Transverse colon (tissue), 4 donors: ENCODE measurements around the gene PKP1. TPM values are rescaled to one million over a fixed set of nuclear protein-coding genes. Genes with fewer than 3 reads are reported as not detected.

Experiments
- DNase-seq: peaks from one replicate; pipeline ENCODE4 v3.0.0-alpha.2; 2019
- H3K27ac ChIP-seq, 4 donors: fragments of 200-600 bp; sonication (generic); 2 replicates each; pipeline ENCODE4 v1.5.1; 2016 to 2018; ENCODE audit warnings: inconsistent platforms in 4 of 4
- H3K27me3 ChIP-seq: fragments of 200-600 bp; sonication (generic); 2 replicates; pipeline ENCODE4 v1.5.1; 2017; ENCODE audit warnings: inconsistent platforms
- H3K36me3 ChIP-seq, 4 donors: fragments of 200-600 bp; sonication (generic); 2 replicates each; pipeline ENCODE4 v1.5.1; 2017 to 2019; ENCODE audit warnings: inconsistent platforms in 4 of 4
- H3K4me1 ChIP-seq, 4 donors: fragments of 200-600 bp; sonication (generic); 2 replicates each; pipeline ENCODE4 v1.5.1; 2017 to 2020; ENCODE audit warnings: inconsistent platforms in 4 of 4
- H3K4me3 ChIP-seq, 4 donors: fragments of 200-600 bp; sonication (generic); 1 replicate in 1 of 4; 2 replicates in 3 of 4; pipeline versions ENCODE4 v1.5.1 to v1.6.1; 2017 to 2019; ENCODE audit warnings: inconsistent platforms in 4 of 4
- H3K9me3 ChIP-seq, 2 donors: fragments of 200-600 bp; sonication (generic); 2 replicates each; pipeline ENCODE4 v1.5.1; 2017 to 2019; ENCODE audit warnings: inconsistent platforms in 2 of 2
- CTCF ChIP-seq, 5 experiments: fragments of 200-600 bp in 3 of 5; fragments of 450-650 bp in 2 of 5; sonication (generic) in 3 of 5; IDR thresholded peaks; 1 replicate in 2 of 5; 2 replicates in 3 of 5; pipeline ENCODE4 v1.5.1; 2016 to 2017; ENCODE audit warnings: antibody characterized with exemption in 5 of 5, inconsistent platforms in 3 of 5, mild to moderate bottlenecking in 2 of 5, moderate library complexity in 1 of 5
- EP300 ChIP-seq: sonication (generic); formaldehyde crosslinking; IDR thresholded peaks from one replicate; pipeline ENCODE4 v1.6.1; 2017; ENCODE audit warnings: antibody characterized with exemption, low read depth
- POLR2A ChIP-seq: fragments of 450-650 bp; IDR thresholded peaks from one replicate; pipeline ENCODE4 v1.6.1; 2016; ENCODE audit warnings: antibody characterized with exemption, mild to moderate bottlenecking, moderate library complexity
- POLR2AphosphoS5 ChIP-seq, 3 donors: sonication (generic); formaldehyde crosslinking; IDR thresholded peaks; one replicate each; pipeline ENCODE4 v1.6.1; 2016; ENCODE audit warnings: antibody characterized with exemption in 3 of 3
- whole genome bisulfite sequencing, 2 donors: methylation state at CpG; one replicate each; pipeline ENCODE4 v1.1.5; 2018; ENCODE audit warnings: low coverage in 1 of 2; 5-methylcytosine and 5-hydroxymethylcytosine counted together
- in situ Hi-C, 4 donors: fragments of 200-750 bp; cut with MboI; loops; one replicate each; pipeline versions ENCODE4 v1.15.0 to v1.15.1; 2017; ENCODE audit warnings: low sequenced_read_pairs in 3 of 4, low pct_ligation_motif_present in 1 of 4, low pct_unique_long_range_greater_than_20kb in 1 of 4
- intact Hi-C: fragments of 100-400 bp; cut with DNase I; formaldehyde crosslinking; loops from one replicate; pipeline ENCODE4 v1.15.1; 2023; ENCODE audit warnings: low total_unique reads
- total RNA-seq, 4 donors: library from RNA; depleted of rRNA; stranded (reverse); fragments of >200 nt; gene quantifications; one replicate each; pipeline ENCODE4 v1.1.0, GENCODE V29; 2016

Gene PKP1
- total RNA-seq, 4 donors from 2014 or later, result 0.14 to 0.32 TPM; not detected in 2

GRCh38 chr1:201329286-201329685 is 46.0 kb downstream of the PKP1 start:
- no peaks in the 10 kb centered on the region for H3K27me3 ChIP-seq
- in situ Hi-C loops, result no loop called here
- no peak for DNase-seq
- no peak overlapping the region for H3K4me3 ChIP-seq
- no peaks in the 10 kb centered on the region for H3K4me1 ChIP-seq
- H3K27ac ChIP-seq, result no peak overlapping the region
- intact Hi-C loops, result no loop called here
- no peaks in the 10 kb centered on the region for H3K36me3 ChIP-seq
- no peaks in the 10 kb centered on the region for H3K9me3 ChIP-seq
- WGBS, 2 donors, result 71% methylated on average over 2 of the region's 2 CpGs; no CpG with 5 or more reads in 1 of the 2 donors
- no peak for TF ChIP-seq EP300
- TF ChIP-seq POLR2A, result no peak
- no peak for TF ChIP-seq POLR2AphosphoS5 (IDR thresholded peaks at IDR 0.05)
- no peak for TF ChIP-seq CTCF (IDR thresholded peaks at IDR 0.05)

- WGBS, 2 donors, result 69 to 79% methylated on average over 3 to 4 of the region's 4 CpGs
- no peak for TF ChIP-seq POLR2A
- intact Hi-C loops (no loop called here), in situ Hi-C loops (no loop called here)
- no peak for DNase-seq
- Histone ChIP-seq H3K4me3 (no peak overlapping the region), H3K9me3 (no peaks in the 10 kb centered on the region), H3K4me1 (no peaks in the 10 kb centered on the region), H3K36me3 (no peaks in the 10 kb centered on the region), H3K27me3 (no peaks in the 10 kb centered on the region), H3K27ac (no peak overlapping the region)
Observed at GRCh38 chr1:201329801-201330200, 46.5 kb downstream of the PKP1 start.

GRCh38 chr1:201330541-201330940 is 47.2 kb downstream of the PKP1 start:
- no peak for TF ChIP-seq POLR2AphosphoS5 (IDR thresholded peaks at IDR 0.05)
- no peak for TF ChIP-seq CTCF (IDR thresholded peaks at IDR 0.05)
- no peak for TF ChIP-seq POLR2A
- TF ChIP-seq EP300, result no peak
- intact Hi-C loops (no loop called here), in situ Hi-C loops (no loop called here)
- Histone ChIP-seq H3K4me1 (no peaks in the 10 kb centered on the region), H3K4me3 (no peak overlapping the region), H3K27me3 (no peaks in the 10 kb centered on the region), H3K9me3 (no peaks in the 10 kb centered on the region), H3K27ac (no peak overlapping the region), H3K36me3 (no peaks in the 10 kb centered on the region)
- DNase-seq, result no peak
- 82% methylated on average over 2 of the region's 2 CpGs; no CpG with 5 or more reads in 1 of the 2 donors for WGBS, 2 donors

DNA sequence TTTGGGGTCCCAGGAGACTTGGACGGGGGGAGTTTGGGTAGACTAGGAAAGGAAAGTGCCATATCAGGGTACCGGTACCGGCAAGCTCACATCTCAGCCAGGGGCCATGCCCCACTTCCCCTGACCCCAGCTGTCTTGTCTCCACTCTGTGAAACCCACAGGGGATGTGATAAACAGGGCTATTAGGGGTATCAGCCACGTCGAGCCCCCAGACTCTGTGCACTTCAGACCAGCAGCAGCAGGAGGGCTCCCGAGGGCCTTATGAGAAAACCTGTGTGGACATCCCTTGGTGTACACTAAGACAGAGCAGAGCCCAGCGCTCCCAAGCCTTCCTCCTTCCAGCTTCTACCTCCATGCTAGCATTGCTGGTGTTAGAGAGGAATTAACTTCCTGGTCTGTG is 47.9 kb downstream of the PKP1 start:
- WGBS, 2 donors, result 83 to 100% methylated on average over 1 to 7 of the region's 7 CpGs
- intact Hi-C loops (no loop called here), in situ Hi-C loops (no loop called here)

More for the DNA sequence above, 47.9 kb downstream of the PKP1 start:
- Histone ChIP-seq H3K27ac (no peak overlapping the region), H3K9me3 (no peaks in the 10 kb centered on the region), H3K4me1 (no peaks in the 10 kb centered on the region), H3K36me3 (no peaks in the 10 kb centered on the region), H3K4me3 (no peak overlapping the region), H3K27me3 (no peaks in the 10 kb centered on the region)
- DNase-seq, result no peak
- TF ChIP-seq EP300, result no peak
- no peak for TF ChIP-seq POLR2AphosphoS5 (IDR thresholded peaks at IDR 0.05)
- TF ChIP-seq CTCF (IDR thresholded peaks at IDR 0.05), result no peak
- TF ChIP-seq POLR2A, result no peak
